Sigmoid colon (tissue), 7 donors: Measurements from ENCODE around the gene ADCY1. TPM values are rescaled to one million over a fixed set of nuclear protein-coding genes. Genes with fewer than 3 reads are reported as not detected.

Source experiments
- DNase-seq: peaks from one replicate; pipeline ENCODE4 v3.0.0-alpha.2; 2019
- H3K27ac ChIP-seq, 4 donors: fragments of 200-600 bp; sonication (generic); one replicate each; pipeline ENCODE4 v1.5.1; 2016 to 2019; ENCODE audit warnings: mild to moderate bottlenecking in 1 of 4
- H3K27me3 ChIP-seq, 3 donors: fragments of 200-600 bp; sonication (generic); one replicate each; pipeline ENCODE4 v1.5.1; 2019; ENCODE audit warnings: mild to moderate bottlenecking in 1 of 3
- H3K36me3 ChIP-seq, 4 donors: fragments of 200-600 bp; sonication (generic); one replicate each; pipeline ENCODE4 v1.5.1; 2016 to 2019
- H3K4me1 ChIP-seq, 4 donors: fragments of 200-600 bp; sonication (generic); one replicate each; pipeline ENCODE4 v1.5.1; 2017 to 2019
- H3K4me3 ChIP-seq, 4 donors: fragments of 200-600 bp; sonication (generic); one replicate each; pipeline ENCODE4 v1.5.1; 2017 to 2019; ENCODE audit warnings: mild to moderate bottlenecking in 2 of 4, moderate library complexity in 1 of 4
- H3K9me3 ChIP-seq, 4 donors: fragments of 200-600 bp in 3 of 4; sonication (generic) in 3 of 4; one replicate each; pipeline versions ENCODE4 v1.5.1 to v1.6.1; 2013 to 2019
- CTCF ChIP-seq, 4 experiments: fragments of 450-650 bp in 3 of 4; fragments of 200-600 bp in 1 of 4; IDR thresholded peaks; one replicate each; pipeline ENCODE4 v1.5.1; 2016 to 2019; ENCODE audit warnings: antibody characterized with exemption in 4 of 4, mild to moderate bottlenecking in 3 of 4, moderate library complexity in 2 of 4
- EP300 ChIP-seq, 4 donors: sonication (generic); formaldehyde crosslinking; IDR thresholded peaks; one replicate each; pipeline ENCODE4 v1.6.1; 2017; ENCODE audit warnings: antibody characterized with exemption in 4 of 4
- POLR2A ChIP-seq, 2 donors: fragments of 450-650 bp; IDR thresholded peaks; one replicate each; pipeline ENCODE4 v1.6.1; 2016; ENCODE audit warnings: antibody characterized with exemption in 2 of 2, mild to moderate bottlenecking in 2 of 2, moderate library complexity in 2 of 2
- POLR2AphosphoS5 ChIP-seq, 4 donors: sonication (generic); formaldehyde crosslinking; IDR thresholded peaks; one replicate each; pipeline ENCODE4 v1.6.1; 2017; ENCODE audit warnings: antibody characterized with exemption in 4 of 4
- WGBS, 2 donors: extraction: QIAGEN DNeasy Blood & Tissue Kit; methylation state at CpG; one replicate each; pipeline ENCODE4 v1.1.7; 2013; 5-methylcytosine and 5-hydroxymethylcytosine counted together
- intact Hi-C: fragments of 100-400 bp; cut with DNase I; formaldehyde crosslinking; loops from one replicate; pipeline ENCODE4 v1.15.1; 2023
- polyA plus RNA-seq, 3 donors: library from polyadenylated mRNA; stranded (reverse); fragments of 200-250 nt; gene quantifications; one replicate each; pipeline ENCODE4 v1.2.3, GENCODE V29; 2013
- total RNA-seq, 4 donors: library from RNA; depleted of rRNA; stranded (reverse); fragments of >200 nt; gene quantifications; one replicate each; pipeline ENCODE4 v1.1.0, GENCODE V29; 2016
- donor health status: healthy with polysubstance abuse.
- donor health status: Bipolar disorder and iron deficiency.
- donor health status: healthy.

ADCY1 gene
- total and polyA plus RNA-seq, 7 donors, result 0.23 to 0.71 (median 0.55) TPM

GRCh38 chr7:45606931-45607330 lies 32.8 kb downstream of the ADCY1 start:
- TF ChIP-seq POLR2AphosphoS5 (IDR thresholded peaks at IDR 0.05) (no peak), EP300 (IDR thresholded peaks at IDR 0.05) (no peak), CTCF (IDR thresholded peaks at IDR 0.05) (no peak), POLR2A (IDR thresholded peaks at IDR 0.05) (no peak)
- intact Hi-C loops, result no loop called here
- Histone ChIP-seq H3K27ac (no peak overlapping the region), H3K27me3 (no peaks in the 10 kb centered on the region), H3K9me3 (no peaks in the 10 kb centered on the region), H3K4me3 (no peak overlapping the region), H3K4me1 (no peaks in the 10 kb centered on the region), H3K36me3 (no peaks in the 10 kb centered on the region)
- no peak for DNase-seq
- WGBS, 2 donors, result 62 to 83% methylated on average over 7 of the region's 7 CpGs

GRCh38 chr7:45609180-45609579 lies 35.0 kb downstream of the ADCY1 start:
- no peak overlapping the region for H3K27ac ChIP-seq
- 93 to 96% methylated on average over 16 of the region's 16 CpGs for WGBS, 2 donors

GRCh38 chr7:45610019-45610418 lies 35.9 kb downstream of the ADCY1 start:
- no peak overlapping the region for H3K4me3 ChIP-seq
- no peaks in the 10 kb centered on the region for H3K27me3 ChIP-seq
- no peak overlapping the region for H3K27ac ChIP-seq
- no peaks in the 10 kb centered on the region for H3K9me3 ChIP-seq
- no peak for DNase-seq
- intact Hi-C loops, result no loop called here
- WGBS, 2 donors, result 95 to 96% methylated on average over 10 of the region's 10 CpGs
- TF ChIP-seq POLR2A (IDR thresholded peaks at IDR 0.05) (no peak), POLR2AphosphoS5 (IDR thresholded peaks at IDR 0.05) (no peak), CTCF (IDR thresholded peaks at IDR 0.05) (no peak), EP300 (IDR thresholded peaks at IDR 0.05) (no peak)
- H3K36me3 ChIP-seq, result no peaks in the 10 kb centered on the region
- H3K4me1 ChIP-seq, result no peaks in the 10 kb centered on the region

More at GRCh38 chr7:45609180-45609579, 35.0 kb downstream of the ADCY1 start:
- H3K27me3 ChIP-seq, result no peaks in the 10 kb centered on the region
- TF ChIP-seq POLR2AphosphoS5 (IDR thresholded peaks at IDR 0.05), result no peak
- no peak for TF ChIP-seq POLR2A (IDR thresholded peaks at IDR 0.05)
- no peak for TF ChIP-seq CTCF (IDR thresholded peaks at IDR 0.05)
- no peak for TF ChIP-seq EP300 (IDR thresholded peaks at IDR 0.05)
- DNase-seq, result no peak
- H3K4me3 ChIP-seq, result no peak overlapping the region
- H3K4me1 ChIP-seq, result no peaks in the 10 kb centered on the region
- no peaks in the 10 kb centered on the region for H3K36me3 ChIP-seq
- intact Hi-C loops, result no loop called here
- no peaks in the 10 kb centered on the region for H3K9me3 ChIP-seq

- TF ChIP-seq EP300 (IDR thresholded peaks at IDR 0.05), result no peak
- no peak for TF ChIP-seq POLR2AphosphoS5 (IDR thresholded peaks at IDR 0.05)
- TF ChIP-seq CTCF (IDR thresholded peaks at IDR 0.05), result no peak
- no peak for TF ChIP-seq POLR2A (IDR thresholded peaks at IDR 0.05)
- Histone ChIP-seq H3K36me3 (no peaks in the 10 kb centered on the region), H3K27me3 (no peaks in the 10 kb centered on the region), H3K4me3 (no peak overlapping the region), H3K27ac (no peak overlapping the region), H3K4me1 (no peaks in the 10 kb centered on the region), H3K9me3 (peaks cover 0 to 3% (median under 1%) of the 10 kb centered on the region in 4 donors)
- intact Hi-C loops, result no loop called here
- no peak for DNase-seq
- WGBS, 2 donors, result 90 to 92% methylated on average over 3 of the region's 3 CpGs
These were observed 36.6 kb downstream of the ADCY1 start for GRCh38 chr7:45610660-45611299.

- Histone ChIP-seq H3K4me1 (no peaks in the 10 kb centered on the region), H3K4me3 (no peak overlapping the region), H3K27me3 (no peaks in the 10 kb centered on the region), H3K27ac (no peak overlapping the region), H3K9me3 (peaks cover 4 to 12% (median 10%) of the 10 kb centered on the region in 4 donors), H3K36me3 (no peaks in the 10 kb centered on the region)
- TF ChIP-seq CTCF (IDR thresholded peaks at IDR 0.05), result no peak
- no peak for TF ChIP-seq POLR2AphosphoS5 (IDR thresholded peaks at IDR 0.05)
- TF ChIP-seq POLR2A (IDR thresholded peaks at IDR 0.05), result no peak
- no peak for TF ChIP-seq EP300 (IDR thresholded peaks at IDR 0.05)
- intact Hi-C loops, result no loop called here
- DNase-seq, result no peak
- 78 to 82% methylated on average over 3 of the region's 3 CpGs for WGBS, 2 donors
These were observed 43.0 kb downstream of the ADCY1 start for GRCh38 chr7:45617166-45617565.
